ENCODE measurements around the gene KCNMA1.

Gene KCNMA1

DNA sequence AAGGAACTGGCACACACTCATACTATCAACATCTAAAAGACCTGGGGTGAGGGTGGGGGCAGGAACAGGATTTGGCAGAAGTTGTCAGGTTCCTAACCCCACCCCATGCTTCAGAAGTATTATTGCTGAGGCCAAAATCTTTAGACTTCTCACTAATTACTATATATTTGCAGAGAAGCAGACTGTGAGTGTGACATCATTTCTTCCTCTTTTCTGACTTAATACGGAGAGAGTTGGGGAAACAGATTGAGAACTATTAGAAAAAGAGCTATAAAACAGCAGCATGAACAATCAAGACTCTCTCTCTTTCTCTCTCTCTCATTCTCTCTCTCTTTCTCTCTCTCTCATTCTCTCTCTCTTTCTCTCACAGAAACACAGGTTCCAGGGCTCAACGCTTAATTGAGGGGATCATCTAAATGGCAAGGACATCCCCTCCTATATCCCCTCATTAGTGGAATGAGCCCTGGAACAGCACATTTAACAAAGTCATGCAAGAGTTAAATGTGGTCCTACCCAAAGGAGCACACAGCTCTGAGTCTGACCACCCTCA lies 94.8 kb downstream of the KCNMA1 start:
- Histone ChIP-seq H3K4me3 (ENCODE audit: low read depth in 1 of 2, low read length in 1 of 2) (no peak overlapping the region), H3K27ac (no peak overlapping the region), H3K36me3 (no peaks in the 10 kb centered on the region), H3K4me1 (ENCODE audit: control insufficient read depth in 1 of 2, insufficient read depth in 1 of 2, low read depth in 1 of 2, low read length in 1 of 2) (peaks cover 0 to 8% of the 10 kb centered on the region in 2 experiments), H3K27me3 (peaks cover 22% of the 10 kb centered on the region), H3K9me3 (no peaks in the 10 kb centered on the region)
- no peak for TF ChIP-seq CTCF (IDR thresholded peaks at IDR 0.05)

GRCh38 chr10:77541944-77542343 lies 95.7 kb downstream of the KCNMA1 start:
- peaks cover 0 to 8% of the 10 kb centered on the region in 2 experiments for H3K4me1 ChIP-seq (ENCODE audit: control insufficient read depth in 1 of 2, insufficient read depth in 1 of 2, low read depth in 1 of 2, low read length in 1 of 2)
- no peak overlapping the region for H3K4me3 ChIP-seq (ENCODE audit: low read depth in 1 of 2, low read length in 1 of 2)
- no peak for TF ChIP-seq CTCF (IDR thresholded peaks at IDR 0.05)
- H3K36me3 ChIP-seq, result no peaks in the 10 kb centered on the region
- H3K27me3 ChIP-seq, result peaks cover 25% of the 10 kb centered on the region
- no peak overlapping the region for H3K27ac ChIP-seq
- H3K9me3 ChIP-seq, result no peaks in the 10 kb centered on the region

DNA sequence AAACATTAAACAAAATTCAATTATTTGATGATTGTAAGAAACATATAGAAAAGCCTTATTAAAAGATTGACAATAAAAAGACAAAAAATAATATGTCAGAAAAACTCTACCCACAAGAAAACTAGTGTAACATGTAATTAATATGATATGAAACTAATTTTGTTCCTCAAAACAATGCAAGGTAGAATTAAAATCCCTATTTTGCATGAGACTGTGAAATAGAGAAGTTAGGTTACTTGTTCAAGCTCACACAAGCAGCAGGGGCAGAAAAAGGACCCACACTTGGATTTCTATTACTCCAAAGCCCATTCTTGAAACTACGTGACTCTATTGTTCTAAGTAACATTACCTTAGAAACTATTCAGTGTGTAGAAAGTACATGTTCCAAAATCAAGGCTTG lies 96.4 kb downstream of the KCNMA1 start:
- Histone ChIP-seq H3K9me3 (no peaks in the 10 kb centered on the region), H3K4me3 (ENCODE audit: low read depth in 1 of 2, low read length in 1 of 2) (no peak overlapping the region), H3K4me1 (ENCODE audit: control insufficient read depth in 1 of 2, insufficient read depth in 1 of 2, low read depth in 1 of 2, low read length in 1 of 2) (peaks cover 0 to 8% of the 10 kb centered on the region in 2 experiments), H3K36me3 (no peaks in the 10 kb centered on the region), H3K27ac (no peak overlapping the region), H3K27me3 (peaks cover 32% of the 10 kb centered on the region)
- TF ChIP-seq CTCF (IDR thresholded peaks at IDR 0.05), result no peak

DNA sequence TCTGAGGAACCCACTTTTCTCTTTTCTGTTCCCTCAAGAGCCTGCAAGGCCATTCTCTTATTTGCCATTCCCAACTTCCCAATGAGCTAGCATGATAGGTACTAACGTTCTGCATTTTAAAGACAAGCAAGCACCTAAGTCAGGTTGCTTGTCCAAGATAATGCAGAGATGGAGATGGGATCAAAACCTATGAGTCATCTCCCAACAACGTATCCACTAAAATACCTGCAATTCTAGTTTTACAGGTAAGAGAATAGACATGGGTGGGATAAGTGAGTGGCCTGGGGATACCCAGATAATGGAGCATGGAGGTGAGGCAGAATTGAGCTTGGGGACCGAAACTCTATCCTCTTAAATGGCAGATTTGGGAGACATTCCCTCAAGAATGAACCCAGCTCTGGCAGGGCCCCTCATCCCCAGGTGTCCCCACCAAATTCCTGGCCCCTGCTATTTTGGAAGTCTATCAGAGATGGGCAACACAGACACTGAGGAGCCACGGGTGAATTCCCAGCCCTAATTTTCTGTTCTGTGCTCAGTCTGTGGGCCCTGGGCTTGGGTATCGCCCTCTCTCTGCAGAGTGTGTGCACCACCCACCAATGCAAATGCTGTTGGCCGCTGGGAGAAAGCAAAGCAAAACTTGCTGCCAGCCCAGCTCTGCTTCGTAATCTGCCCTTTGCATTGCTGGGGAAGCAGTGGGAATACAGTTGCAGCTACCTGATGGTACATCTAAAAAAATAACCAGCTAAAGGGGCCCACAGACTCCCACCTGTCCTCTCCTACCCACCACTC lies 98.3 kb downstream of the KCNMA1 start:
- Histone ChIP-seq H3K36me3 (no peaks in the 10 kb centered on the region), H3K27ac (no peak overlapping the region), H3K9me3 (no peaks in the 10 kb centered on the region), H3K4me3 (ENCODE audit: low read depth in 1 of 2, low read length in 1 of 2) (no peak overlapping the region), H3K4me1 (ENCODE audit: control insufficient read depth in 1 of 2, insufficient read depth in 1 of 2, low read depth in 1 of 2, low read length in 1 of 2) (peaks cover 0 to 8% of the 10 kb centered on the region in 2 experiments), H3K27me3 (peaks cover 50% of the 10 kb centered on the region)
- TF ChIP-seq CTCF (IDR thresholded peaks at IDR 0.05), result no peak

DNA sequence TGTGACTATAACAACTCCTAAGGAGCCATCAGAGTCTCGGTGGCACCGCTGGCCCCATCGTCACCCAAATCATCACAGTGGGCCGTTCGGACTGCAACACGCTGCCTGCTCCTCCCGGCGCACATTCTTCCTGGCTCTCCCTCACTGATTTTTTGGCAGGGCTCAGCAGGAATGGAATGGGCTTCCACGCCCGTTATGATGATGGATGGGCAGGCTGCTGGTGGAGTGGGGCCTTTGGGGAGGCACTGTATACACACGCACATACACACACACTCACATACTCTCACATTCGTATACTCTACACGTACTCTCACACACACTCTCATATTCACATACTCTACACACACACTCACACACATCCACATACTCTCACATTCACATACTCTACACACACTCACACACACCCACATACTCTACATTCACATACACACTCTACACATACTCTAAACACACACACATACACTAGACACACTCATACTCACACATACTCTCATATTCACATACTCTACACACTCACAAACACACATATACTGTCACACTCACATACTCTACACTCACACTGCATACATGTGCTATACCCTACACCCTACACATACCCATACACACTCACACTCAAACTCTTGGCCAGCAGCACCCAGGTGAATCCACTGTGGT lies 99.8 kb downstream of the KCNMA1 start:
- no peaks in the 10 kb centered on the region for H3K9me3 ChIP-seq
- peaks cover 0 to 6% of the 10 kb centered on the region in 2 experiments for H3K4me1 ChIP-seq (ENCODE audit: control insufficient read depth in 1 of 2, insufficient read depth in 1 of 2, low read depth in 1 of 2, low read length in 1 of 2)
- H3K36me3 ChIP-seq, result no peaks in the 10 kb centered on the region
- H3K27me3 ChIP-seq, result peaks cover 62% of the 10 kb centered on the region
- TF ChIP-seq CTCF (IDR thresholded peaks at IDR 0.05), result no peak
- H3K4me3 ChIP-seq (ENCODE audit: low read depth in 1 of 2, low read length in 1 of 2), result no peak overlapping the region
- H3K27ac ChIP-seq, result no peak overlapping the region
